ENCODE results near the gene MTMR1.

DNA sequence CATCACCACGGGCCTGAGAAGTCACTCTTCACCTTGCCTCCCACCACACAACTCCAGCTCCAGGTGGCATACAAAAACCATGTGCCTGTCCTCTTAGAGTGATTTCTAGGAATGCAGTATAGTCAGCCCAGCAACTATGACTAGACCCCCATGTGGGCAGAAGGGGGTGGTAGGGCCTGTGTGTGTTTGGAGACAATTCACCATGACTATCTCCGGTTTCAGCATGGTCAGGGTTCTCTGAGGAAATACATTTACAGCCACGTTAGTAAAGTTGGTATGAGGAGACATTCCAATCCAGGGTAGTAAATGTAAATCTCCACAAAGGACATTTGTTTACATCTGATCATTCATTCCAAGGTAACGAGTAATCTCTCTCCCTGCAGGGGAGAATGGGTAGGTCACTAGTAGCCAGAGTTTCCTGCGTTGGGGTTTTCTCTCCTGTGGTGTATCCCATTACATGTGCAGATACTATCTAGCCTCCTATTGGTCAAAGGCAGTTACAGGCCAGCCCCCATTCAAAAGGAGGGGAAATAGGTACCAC lies 4.2 kb upstream of the MTMR1 start:
- TF ChIP-seq SNAI2 (CRISPR knock-in tag; IDR thresholded peaks at IDR 0.05) (no peak), PATZ1 (CRISPR knock-in tag; IDR thresholded peaks at IDR 0.05; ENCODE audit: borderline replicate concordance) (no peak), CSDC2 (CRISPR knock-in tag; IDR thresholded peaks at IDR 0.05) (no peak), ZFP30 (CRISPR knock-in tag; IDR thresholded peaks at IDR 0.05) (no peak), BACH2 (CRISPR knock-in tag; IDR thresholded peaks at IDR 0.05; ENCODE audit: borderline replicate concordance) (no peak)
